Thyroid gland (tissue), 4 donors: Measurements from ENCODE around the gene NAV2.

Experiments used
- POLR2A ChIP-seq, 2 donors: fragments of 450-650 bp; IDR thresholded peaks; one replicate each; pipeline ENCODE4 v1.6.1; 2017; ENCODE audit warnings: antibody characterized with exemption in 2 of 2, mild to moderate bottlenecking in 2 of 2, moderate library complexity in 1 of 2
- TF ChIP-seq, protein P1 (sequence below), 6 experiments: fragments of 200-600 bp in 3 of 6; fragments of 450-650 bp in 3 of 6; sonication (generic) in 3 of 6; IDR thresholded peaks; one replicate each; pipeline ENCODE4 v1.5.1; 2016 to 2019; ENCODE audit warnings: antibody characterized with exemption in 6 of 6, mild to moderate bottlenecking in 2 of 6, inconsistent platforms in 1 of 6, moderate library complexity in 1 of 6

- TF ChIP-seq POLR2A (IDR thresholded peaks at IDR 0.05) = no peak
- TF ChIP-seq, protein P1, sequence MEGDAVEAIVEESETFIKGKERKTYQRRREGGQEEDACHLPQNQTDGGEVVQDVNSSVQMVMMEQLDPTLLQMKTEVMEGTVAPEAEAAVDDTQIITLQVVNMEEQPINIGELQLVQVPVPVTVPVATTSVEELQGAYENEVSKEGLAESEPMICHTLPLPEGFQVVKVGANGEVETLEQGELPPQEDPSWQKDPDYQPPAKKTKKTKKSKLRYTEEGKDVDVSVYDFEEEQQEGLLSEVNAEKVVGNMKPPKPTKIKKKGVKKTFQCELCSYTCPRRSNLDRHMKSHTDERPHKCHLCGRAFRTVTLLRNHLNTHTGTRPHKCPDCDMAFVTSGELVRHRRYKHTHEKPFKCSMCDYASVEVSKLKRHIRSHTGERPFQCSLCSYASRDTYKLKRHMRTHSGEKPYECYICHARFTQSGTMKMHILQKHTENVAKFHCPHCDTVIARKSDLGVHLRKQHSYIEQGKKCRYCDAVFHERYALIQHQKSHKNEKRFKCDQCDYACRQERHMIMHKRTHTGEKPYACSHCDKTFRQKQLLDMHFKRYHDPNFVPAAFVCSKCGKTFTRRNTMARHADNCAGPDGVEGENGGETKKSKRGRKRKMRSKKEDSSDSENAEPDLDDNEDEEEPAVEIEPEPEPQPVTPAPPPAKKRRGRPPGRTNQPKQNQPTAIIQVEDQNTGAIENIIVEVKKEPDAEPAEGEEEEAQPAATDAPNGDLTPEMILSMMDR (IDR thresholded peaks at IDR 0.05) = no peak
These were observed 363.0 kb downstream of the NAV2 start for GRCh38 chr11:20075627-20076026.
